Activated T-helper 9 cell treated with anti-CD3 and anti-CD28 coated beads, Interleukin-2, amount 50 U/mL, for 16 hours (primary cell): ENCODE measurements around the gene ESPNL.

Experiments used
- DNase-seq: peaks from one replicate; pipeline ENCODE4 v3.0.0-alpha.2; 2020; ENCODE audit warnings: low read depth

ESPNL gene

GRCh38 chr2:238097988-238098871 lies 1.9 kb upstream of the ESPNL start:
- DNase-seq, result no peak

- DNase-seq, result no peak
Observed at GRCh38 chr2:238098901-238099713, 1.0 kb upstream of the ESPNL start.

- no peak for DNase-seq
Observed at GRCh38 chr2:238099714-238100048, 459 bp upstream of the ESPNL start.

DNA sequence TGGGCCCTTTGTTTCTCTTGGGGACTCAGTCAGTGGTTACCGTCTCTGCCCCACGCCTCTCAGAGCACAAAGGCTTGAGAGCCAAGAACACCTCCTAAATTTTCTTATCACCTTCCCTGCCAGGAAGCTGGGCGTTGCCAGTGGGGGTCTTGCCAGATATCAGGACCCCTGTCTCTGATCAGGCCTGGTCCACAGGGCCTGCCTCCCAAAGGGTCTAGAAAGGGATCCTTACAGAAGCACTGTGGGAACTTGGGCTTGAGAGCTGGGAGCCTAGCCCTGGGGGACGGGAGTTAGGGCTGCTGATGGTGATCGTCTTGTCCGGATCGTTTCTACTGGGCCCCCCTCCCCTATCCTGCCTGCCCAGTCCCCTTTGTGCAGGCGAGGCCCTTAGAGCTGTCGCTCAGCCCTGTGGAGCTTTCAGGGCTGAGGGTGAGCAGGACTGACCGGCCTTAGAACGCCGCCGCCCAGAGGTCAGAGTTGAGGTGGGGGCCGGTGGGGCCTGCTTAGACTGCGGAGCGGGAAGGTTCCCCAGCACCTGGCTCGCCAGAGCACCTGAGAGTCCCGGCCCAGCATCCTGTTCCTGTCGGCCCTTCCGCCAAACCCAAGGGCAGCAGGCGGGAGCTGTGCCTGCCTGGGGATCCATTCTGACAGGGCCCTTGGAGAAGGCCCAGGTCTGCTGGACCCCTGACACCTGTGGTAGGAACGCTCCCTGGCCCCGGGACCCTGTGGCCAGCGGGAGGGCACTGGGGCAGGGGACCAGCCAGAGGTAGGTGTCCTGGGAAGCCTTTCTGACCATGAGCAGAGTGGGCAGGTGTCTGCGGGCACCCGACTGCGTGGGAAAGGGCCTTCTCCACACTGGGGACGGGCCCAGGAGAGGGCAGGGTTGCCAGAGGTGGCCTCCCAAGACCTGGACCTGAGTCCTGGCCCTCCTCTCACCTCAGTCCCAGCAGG lies 956 bp downstream of the ESPNL start:
- DNase-seq, result no peak

DNA sequence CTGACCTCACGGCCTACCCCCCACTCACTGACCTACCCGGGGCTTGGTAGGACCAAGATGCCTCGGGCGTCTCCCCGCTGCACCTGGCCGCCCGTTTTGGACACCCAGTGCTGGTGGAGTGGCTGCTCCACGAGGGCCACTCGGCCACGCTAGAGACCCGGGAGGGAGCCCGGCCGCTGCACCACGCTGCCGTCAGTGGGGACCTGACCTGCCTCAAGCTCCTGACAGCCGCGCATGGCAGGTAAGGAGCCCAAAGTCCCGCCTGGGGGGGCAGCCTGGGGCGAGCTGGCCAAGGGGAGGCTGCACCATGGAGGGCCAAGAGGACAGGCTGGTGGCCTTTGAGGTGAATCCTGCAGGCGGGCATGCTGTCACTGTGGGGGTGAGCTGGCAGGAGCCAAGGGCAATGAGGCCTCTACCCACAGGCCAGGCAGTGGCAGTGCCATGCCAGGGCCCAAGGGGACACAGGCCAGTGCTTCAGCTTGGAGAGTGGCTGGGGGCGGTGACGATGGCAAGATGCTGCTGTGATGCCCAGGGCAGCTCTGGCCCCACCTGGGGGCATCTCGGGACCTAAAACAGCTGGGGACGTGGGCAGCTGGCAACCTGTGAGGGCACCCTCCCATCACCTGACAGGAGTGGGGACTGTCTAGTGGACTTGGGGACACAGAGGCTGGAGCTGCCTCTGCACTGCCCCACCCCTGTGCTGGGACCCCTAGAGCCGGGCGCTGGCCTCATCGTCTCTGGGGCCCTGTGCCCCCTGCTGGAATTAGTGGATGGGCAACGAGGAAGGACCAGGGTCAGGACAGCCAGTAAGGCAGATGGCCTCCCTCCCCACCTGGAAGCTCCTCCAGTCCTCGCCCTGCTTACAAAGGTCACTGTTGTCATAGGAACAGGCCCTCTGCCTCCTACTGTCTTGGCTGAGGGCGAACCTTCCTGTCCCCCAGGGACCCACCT lies 2.0 kb downstream of the ESPNL start:
- DNase-seq, result no peak

- DNase-seq, result no peak
Observed at GRCh38 chr2:238102865-238103264, 2.7 kb downstream of the ESPNL start.

DNA sequence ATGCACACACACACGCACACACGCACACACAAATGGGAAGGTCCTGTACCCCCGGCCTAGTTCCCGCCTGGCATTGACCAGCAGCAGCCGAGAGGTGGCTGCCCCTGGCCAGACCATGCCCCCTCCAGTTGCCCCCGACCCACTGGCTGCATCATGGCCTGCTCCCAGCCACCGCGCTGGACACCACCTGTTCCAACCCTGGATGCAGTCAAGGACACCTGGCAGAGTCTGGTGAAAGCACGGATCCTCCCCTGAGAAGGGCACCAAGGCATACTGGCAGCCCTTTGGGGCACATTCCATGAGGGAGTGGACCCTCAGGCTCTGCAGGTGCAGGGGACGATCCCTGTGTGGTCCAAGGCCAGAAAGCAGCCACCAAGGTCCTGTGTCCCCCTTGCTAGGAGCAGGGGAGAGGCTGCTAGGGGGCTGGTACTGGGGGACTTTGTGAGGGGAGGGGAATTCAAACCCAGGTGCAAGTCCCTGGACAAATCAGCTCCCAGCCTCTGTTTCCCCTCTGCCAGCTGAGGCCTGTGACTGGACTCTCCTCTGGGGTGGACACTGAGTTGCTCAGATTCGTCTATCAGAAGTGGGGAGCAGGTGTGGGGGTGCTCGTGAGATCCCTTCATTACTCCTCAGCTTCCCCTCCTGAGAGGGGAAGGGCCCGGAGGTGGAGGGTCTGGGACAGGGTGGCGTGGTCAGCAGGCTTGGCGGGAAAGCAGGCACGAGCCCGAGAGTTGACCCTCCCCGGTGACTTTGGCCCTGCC lies 3.5 kb downstream of the ESPNL start:
- DNase-seq, result no peak

DNA sequence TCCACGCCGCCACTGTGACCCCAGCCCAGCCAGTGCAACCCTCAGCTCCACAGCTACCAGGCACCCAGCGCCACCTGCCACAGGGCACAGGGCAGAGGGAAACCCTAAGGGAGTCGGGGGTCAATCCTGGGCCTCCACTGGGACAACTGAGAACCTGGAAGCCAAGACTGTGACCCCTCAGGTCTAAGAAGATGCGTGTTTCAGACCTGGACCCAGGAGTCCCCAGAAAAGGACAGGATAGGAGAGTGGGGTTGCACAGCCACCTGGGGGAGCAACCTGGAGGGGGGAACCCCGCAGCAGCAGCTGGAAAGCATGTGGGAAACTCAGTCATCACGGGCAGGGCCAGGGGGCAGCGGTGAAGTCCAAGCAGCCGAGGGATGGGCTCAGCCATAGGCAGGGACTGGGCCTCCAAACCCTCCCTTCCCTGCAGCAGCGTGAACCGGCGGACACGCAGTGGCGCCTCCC lies 4.1 kb downstream of the ESPNL start:
- no peak for DNase-seq

GRCh38 chr2:238104691-238105371 lies 4.7 kb downstream of the ESPNL start:
- DNase-seq, result no peak

DNA sequence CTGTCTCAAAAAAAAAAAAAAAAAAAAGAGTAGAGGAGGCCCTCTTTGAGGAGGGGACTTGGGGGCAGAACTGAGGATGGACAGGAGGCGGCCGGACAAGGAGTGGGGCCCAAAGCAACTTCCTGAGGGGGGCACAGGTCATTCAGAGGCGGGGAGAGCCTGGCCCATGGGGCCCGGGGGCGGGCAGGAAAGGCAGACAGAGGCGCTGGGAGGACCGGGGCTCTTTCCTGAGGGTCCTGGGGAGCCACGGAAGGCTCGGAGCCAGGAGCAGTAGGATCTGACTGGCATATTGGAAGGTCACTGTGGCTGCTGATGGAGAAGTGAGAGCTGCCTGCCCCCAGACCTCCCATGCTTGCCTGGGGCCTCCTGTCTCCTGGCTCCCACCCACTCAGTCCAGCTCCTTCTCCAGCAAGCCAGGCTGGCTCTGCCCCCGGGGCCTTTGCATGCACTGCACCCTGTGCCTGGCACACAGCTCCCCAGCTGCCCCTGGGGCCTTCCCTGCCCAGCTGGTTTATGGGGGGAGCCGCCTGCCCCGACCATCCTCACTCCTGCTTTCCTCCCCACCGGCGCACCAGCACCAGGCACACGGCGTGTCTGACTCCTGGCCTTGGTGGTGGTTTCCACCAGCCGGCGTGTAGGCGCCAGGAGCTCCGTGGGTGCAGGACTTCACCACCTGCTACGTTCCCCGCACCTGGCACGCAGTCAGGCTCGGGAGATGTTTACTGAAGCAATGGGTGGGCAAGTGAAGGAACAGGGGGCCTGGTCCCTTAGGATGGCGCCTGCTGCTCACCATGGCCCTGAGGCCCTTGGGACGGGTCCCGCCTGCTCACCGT lies 5.6 kb downstream of the ESPNL start:
- DNase-seq, result no peak

DNA sequence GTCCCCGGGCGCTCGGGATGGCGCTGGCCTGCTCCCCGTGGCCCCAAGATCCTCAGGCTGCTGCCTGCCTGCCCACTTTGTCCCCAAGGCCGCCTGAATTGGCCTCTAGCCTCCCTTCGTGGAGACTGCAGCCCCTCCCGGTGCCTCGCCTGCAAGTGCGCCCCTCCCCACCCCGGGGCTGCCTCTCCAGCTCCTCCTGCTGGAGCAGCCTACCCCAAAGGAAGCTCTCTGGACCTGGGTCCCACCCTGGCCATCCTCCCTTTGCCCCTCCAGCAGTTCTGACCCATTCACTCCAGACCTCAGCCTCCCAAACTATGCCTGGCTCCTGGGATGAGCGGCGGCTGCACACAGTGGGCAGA lies 6.2 kb downstream of the ESPNL start:
- no peak for DNase-seq

GRCh38 chr2:238106698-238107524 lies 6.8 kb downstream of the ESPNL start:
- DNase-seq, result no peak

GRCh38 chr2:238107525-238108422 lies 7.6 kb downstream of the ESPNL start:
- no peak for DNase-seq

DNA sequence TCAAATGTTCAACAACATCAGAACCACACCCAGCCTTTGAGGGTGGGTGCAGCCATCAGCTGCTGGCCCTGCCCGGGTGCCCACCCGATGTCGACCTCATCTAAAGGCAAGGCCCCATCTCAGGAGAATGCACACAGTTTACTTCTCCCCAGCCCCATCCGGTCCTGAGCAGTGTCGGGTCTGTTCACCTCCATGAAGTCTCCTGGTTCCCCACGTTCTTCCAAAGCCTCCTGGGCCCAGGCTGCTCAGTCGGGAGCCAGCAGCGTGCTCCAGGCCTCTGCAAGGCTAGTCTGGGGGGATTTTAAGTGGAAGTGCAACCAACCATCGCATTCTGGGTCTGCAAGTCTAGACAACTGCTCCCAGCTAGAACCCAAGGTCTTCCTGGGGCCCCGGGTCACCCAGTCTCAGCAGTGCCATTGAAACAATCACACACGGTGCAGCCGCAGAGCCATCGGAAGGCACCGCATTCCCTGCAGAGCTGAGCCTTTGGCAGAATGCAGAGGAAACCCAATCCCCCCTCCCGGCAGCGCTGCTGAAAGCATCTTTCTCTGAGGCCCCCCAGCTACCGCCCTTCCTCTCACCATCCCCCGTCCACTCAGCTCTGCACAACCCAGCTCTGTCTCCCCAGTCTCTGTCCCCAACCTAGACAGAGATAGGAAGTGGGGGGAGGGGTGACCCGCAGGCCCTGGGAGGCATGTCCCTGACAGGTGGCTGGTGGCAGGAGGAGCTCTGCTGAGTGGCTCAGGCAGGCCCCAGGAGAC lies 8.5 kb downstream of the ESPNL start:
- DNase-seq, result no peak

GRCh38 chr2:238113611-238114010 lies 13.5 kb downstream of the ESPNL start:
- DNase-seq, result no peak

GRCh38 chr2:238114331-238114841 lies 14.2 kb downstream of the ESPNL start:
- DNase-seq, result no peak
